Esophagus squamous epithelium (tissue), 5 donors: ENCODE results near the gene GNB1L. TPM values are rescaled to one million over a fixed set of nuclear protein-coding genes. Genes with fewer than 3 reads are reported as not detected.

ENCODE experiments used
- DNase-seq: peaks from one replicate; lab custom pipeline; 2025; lab: John Stamatoyannopoulos, UW
- H3K27ac ChIP-seq, 4 donors: fragments of 200-600 bp; sonication (generic); one replicate each; pipeline ENCODE4 v1.5.1; 2016 to 2019; ENCODE audit warnings: mild to moderate bottlenecking in 1 of 4
- H3K27me3 ChIP-seq, 4 donors: fragments of 200-600 bp; sonication (generic); 1 replicate in 3 of 4; 2 replicates in 1 of 4; pipeline versions ENCODE4 v1.5.1 to v1.6.0; 2017 to 2021; ENCODE audit warnings: antibody characterized with exemption in 1 of 4
- H3K36me3 ChIP-seq, 3 donors: fragments of 200-600 bp; sonication (generic); one replicate each; pipeline ENCODE4 v1.5.1; 2016 to 2019
- H3K4me1 ChIP-seq, 3 donors: fragments of 200-600 bp; sonication (generic); one replicate each; pipeline ENCODE4 v1.5.1; 2017 to 2019
- H3K4me3 ChIP-seq, 4 donors: fragments of 200-600 bp; sonication (generic); 1 replicate in 3 of 4; 2 replicates in 1 of 4; pipeline ENCODE4 v1.5.1; 2016 to 2019; ENCODE audit warnings: mild to moderate bottlenecking in 2 of 4, moderate library complexity in 1 of 4
- H3K9me3 ChIP-seq, 3 donors: fragments of 200-600 bp; sonication (generic); one replicate each; pipeline ENCODE4 v1.5.1; 2016 to 2019
- POLR2A ChIP-seq, 4 donors: fragments of 450-650 bp; IDR thresholded peaks; one replicate each; pipeline ENCODE4 v1.6.1; 2017; ENCODE audit warnings: antibody characterized with exemption in 4 of 4, mild to moderate bottlenecking in 4 of 4, moderate library complexity in 3 of 4
- WGBS, 2 donors: methylation state at CpG; one replicate each; pipeline ENCODE4 v1.1.5; 2018; 5-methylcytosine and 5-hydroxymethylcytosine counted together
- intact Hi-C: fragments of 100-400 bp; cut with DNase I; formaldehyde crosslinking; loops from one replicate; pipeline ENCODE4 v1.15.0; 2022
- total RNA-seq, 4 donors: library from RNA; depleted of rRNA; stranded (reverse); fragments of >200 nt; gene quantifications; one replicate each; pipeline ENCODE4 v1.1.0, GENCODE V29; 2016
- TF ChIP-seq, protein P1 (sequence below), 6 experiments: fragments of 450-650 bp in 4 of 6; fragments of 200-600 bp in 2 of 6; sonication (generic) in 2 of 6; IDR thresholded peaks; one replicate each; pipeline ENCODE4 v1.5.1; 2016 to 2019; ENCODE audit warnings: antibody characterized with exemption in 6 of 6, mild to moderate bottlenecking in 4 of 6, moderate library complexity in 4 of 6
- donor health status: DM: yes; HTN: yes; CAD: no.

Gene GNB1L, protein sequence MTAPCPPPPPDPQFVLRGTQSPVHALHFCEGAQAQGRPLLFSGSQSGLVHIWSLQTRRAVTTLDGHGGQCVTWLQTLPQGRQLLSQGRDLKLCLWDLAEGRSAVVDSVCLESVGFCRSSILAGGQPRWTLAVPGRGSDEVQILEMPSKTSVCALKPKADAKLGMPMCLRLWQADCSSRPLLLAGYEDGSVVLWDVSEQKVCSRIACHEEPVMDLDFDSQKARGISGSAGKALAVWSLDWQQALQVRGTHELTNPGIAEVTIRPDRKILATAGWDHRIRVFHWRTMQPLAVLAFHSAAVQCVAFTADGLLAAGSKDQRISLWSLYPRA
- 1 to 10 TPM; 5.7 to 8.5 (median 6.4) TPM for total RNA-seq

DNA sequence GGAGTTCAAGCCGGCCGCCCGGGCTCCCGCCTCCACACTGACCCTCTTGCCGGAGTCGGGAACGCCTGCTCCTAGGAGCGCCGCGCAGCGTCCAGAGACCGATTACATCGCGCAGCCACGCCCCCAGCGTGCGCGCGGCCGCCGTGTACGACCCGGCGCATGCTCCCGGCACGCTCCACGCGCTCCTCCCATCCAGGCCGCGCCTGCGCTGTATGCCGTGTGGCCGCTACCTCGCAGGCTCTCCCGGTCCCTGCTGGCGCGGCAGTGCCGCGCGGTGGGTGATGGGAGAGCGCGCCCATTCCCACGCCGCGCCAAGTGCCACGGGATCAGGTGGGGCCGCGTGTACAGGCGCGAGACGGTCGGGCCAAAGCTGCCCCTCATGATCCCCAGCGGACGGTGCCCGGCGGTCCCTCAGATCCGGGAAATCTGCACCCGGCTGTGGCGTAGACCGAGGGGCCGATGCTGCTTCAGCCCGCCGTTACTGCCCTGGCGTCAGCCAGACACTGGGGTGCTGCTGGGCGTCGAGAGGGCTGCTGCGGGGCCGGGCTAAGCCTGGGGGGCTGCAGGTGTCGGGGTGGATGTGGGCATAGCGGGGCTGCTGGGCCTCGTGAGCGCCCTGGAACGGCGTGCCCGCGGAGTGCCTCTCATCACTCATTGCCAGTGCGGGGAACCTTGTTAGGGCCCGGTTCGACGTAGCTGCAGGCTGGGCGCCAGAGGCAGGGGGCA is at the start of gene GNB1L, which contains the start of gene RTL10:
Gene GNB1L (minus strand): TSS at position 97 of the 726 bp plus-strand sequence. CDS start 33,519 bp downstream, outside the sequence.
Gene RTL10 (minus strand): TSS at position 97 of the 726 bp plus-strand sequence. CDS start 2,613 bp downstream, outside the sequence.
- TF ChIP-seq, protein P1, sequence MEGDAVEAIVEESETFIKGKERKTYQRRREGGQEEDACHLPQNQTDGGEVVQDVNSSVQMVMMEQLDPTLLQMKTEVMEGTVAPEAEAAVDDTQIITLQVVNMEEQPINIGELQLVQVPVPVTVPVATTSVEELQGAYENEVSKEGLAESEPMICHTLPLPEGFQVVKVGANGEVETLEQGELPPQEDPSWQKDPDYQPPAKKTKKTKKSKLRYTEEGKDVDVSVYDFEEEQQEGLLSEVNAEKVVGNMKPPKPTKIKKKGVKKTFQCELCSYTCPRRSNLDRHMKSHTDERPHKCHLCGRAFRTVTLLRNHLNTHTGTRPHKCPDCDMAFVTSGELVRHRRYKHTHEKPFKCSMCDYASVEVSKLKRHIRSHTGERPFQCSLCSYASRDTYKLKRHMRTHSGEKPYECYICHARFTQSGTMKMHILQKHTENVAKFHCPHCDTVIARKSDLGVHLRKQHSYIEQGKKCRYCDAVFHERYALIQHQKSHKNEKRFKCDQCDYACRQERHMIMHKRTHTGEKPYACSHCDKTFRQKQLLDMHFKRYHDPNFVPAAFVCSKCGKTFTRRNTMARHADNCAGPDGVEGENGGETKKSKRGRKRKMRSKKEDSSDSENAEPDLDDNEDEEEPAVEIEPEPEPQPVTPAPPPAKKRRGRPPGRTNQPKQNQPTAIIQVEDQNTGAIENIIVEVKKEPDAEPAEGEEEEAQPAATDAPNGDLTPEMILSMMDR (IDR thresholded peaks at IDR 0.05) = peak in 3 of 6 experiments; percentile 5 to 58 (median 31)
- peak in 3 of 4 donors; percentile 86 to 97 (median 96) for TF ChIP-seq POLR2A (IDR thresholded peaks at IDR 0.05)
- Histone ChIP-seq H3K9me3 (no peaks in the 10 kb centered on the region), H3K27me3 (no peaks in the 10 kb centered on the region), H3K4me3 (peak within 1 kb of the TSS; percentile 63 to 92 (median 78)), H3K36me3 (peaks cover 10 to 26% (median 10%) of the 10 kb centered on the region in 3 donors), H3K4me1 (peaks cover 37 to 69% (median 46%) of the 10 kb centered on the region in 3 donors), H3K27ac (peak within 1 kb of the TSS; percentile 96 to 98 (median 98))
- peak; percentile 69 for DNase-seq
- intact Hi-C loops = no loop called here
- WGBS, 2 donors = 0% methylated on average over 5 of the region's 81 CpGs; no CpG with 5 or more reads in 1 of the 2 donors

DNA sequence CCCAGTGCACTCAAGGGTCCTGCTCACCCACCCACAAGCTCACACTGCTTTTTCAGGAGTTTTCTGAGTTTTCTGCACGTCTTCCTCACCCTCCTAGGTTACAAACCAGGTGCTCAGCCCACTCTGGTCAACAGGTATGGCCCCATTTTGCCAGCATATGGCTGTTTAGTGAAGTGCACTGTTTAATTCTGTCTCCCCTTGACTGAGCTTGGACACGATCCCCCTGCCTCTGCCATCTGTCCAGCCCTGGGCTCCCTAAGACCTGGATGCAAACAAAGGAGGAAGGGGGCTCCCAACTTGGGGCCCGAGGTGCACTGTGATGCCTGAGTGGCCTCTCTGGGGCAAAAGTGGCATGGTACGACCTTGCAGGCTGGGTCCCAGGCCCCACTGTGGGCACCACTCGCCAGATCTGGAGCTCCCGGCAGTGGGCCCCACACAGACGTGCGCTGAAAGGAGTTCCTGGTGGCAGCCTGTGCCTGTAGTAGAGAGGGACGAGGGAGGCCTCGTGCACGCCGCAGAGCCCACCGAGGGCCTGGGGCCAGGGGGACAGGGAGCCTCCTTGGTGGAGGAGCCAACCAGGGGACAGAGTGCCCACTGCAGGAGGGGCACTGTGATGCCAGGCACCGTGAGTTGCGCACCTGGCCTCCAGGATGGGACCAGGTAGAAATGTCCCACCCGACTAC is 49.6 kb upstream of the GNB1L start:
- intact Hi-C loops = no loop called here
- H3K4me3 ChIP-seq = no peak overlapping the region
- H3K27ac ChIP-seq = no peak overlapping the region
- no peaks in the 10 kb centered on the region for H3K9me3 ChIP-seq
- peaks cover 0 to 5% (median 0%) of the 10 kb centered on the region in 3 donors for H3K4me1 ChIP-seq
- DNase-seq = no peak
- H3K36me3 ChIP-seq = peaks cover 0 to 76% (median 0%) of the 10 kb centered on the region in 3 donors
- no peak for TF ChIP-seq POLR2A (IDR thresholded peaks at IDR 0.05)
- TF ChIP-seq, protein P1 (IDR thresholded peaks at IDR 0.05) = no peak
- no peaks in the 10 kb centered on the region for H3K27me3 ChIP-seq
- 71 to 86% methylated on average over 2 to 5 of the region's 16 CpGs for WGBS, 2 donors

GRCh38 chr22:19903513-19903912 is 48.8 kb upstream of the GNB1L start:
- Histone ChIP-seq H3K4me1 (peaks cover 0 to 5% (median 0%) of the 10 kb centered on the region in 3 donors), H3K9me3 (no peaks in the 10 kb centered on the region), H3K4me3 (no peak overlapping the region), H3K36me3 (peaks cover 0 to 78% (median 0%) of the 10 kb centered on the region in 3 donors), H3K27ac (no peak overlapping the region), H3K27me3 (no peaks in the 10 kb centered on the region)
- DNase-seq = no peak
- no peak for TF ChIP-seq POLR2A (IDR thresholded peaks at IDR 0.05)
- TF ChIP-seq, protein P1 (IDR thresholded peaks at IDR 0.05) = no peak
- WGBS, 2 donors = 70 to 93% methylated on average over 5 to 7 of the region's 12 CpGs
- intact Hi-C loops = no loop called here

- H3K4me1 ChIP-seq = peaks cover 0 to 5% (median 0%) of the 10 kb centered on the region in 3 donors
- TF ChIP-seq, protein P1 (IDR thresholded peaks at IDR 0.05) = no peak
- no peak for TF ChIP-seq POLR2A (IDR thresholded peaks at IDR 0.05)
- no peaks in the 10 kb centered on the region for H3K9me3 ChIP-seq
- H3K4me3 ChIP-seq = no peak overlapping the region
- 80 to 100% methylated on average over 1 to 2 of the region's 9 CpGs for WGBS, 2 donors
- intact Hi-C loops = no loop called here
- H3K27me3 ChIP-seq = no peaks in the 10 kb centered on the region
- no peak overlapping the region for H3K27ac ChIP-seq
- no peak for DNase-seq
- H3K36me3 ChIP-seq = peaks cover 0 to 78% (median under 1%) of the 10 kb centered on the region in 3 donors
Observed at GRCh38 chr22:19903031-19903430, 48.4 kb upstream of the GNB1L start.
